Activated CD8-positive, alpha-beta memory T cell treated with anti-CD3 and anti-CD28 coated beads for 1 hour (primary cell): Measurements from ENCODE around the gene SWT1.

ENCODE experiments used
- DNase-seq, 2 donors: peaks; one replicate each; pipeline ENCODE4 v3.0.0-alpha.2; 2020; ENCODE audit warnings: low read depth in 1 of 2; ENCODE audit errors: extremely low read depth in 1 of 2

Gene SWT1, protein sequence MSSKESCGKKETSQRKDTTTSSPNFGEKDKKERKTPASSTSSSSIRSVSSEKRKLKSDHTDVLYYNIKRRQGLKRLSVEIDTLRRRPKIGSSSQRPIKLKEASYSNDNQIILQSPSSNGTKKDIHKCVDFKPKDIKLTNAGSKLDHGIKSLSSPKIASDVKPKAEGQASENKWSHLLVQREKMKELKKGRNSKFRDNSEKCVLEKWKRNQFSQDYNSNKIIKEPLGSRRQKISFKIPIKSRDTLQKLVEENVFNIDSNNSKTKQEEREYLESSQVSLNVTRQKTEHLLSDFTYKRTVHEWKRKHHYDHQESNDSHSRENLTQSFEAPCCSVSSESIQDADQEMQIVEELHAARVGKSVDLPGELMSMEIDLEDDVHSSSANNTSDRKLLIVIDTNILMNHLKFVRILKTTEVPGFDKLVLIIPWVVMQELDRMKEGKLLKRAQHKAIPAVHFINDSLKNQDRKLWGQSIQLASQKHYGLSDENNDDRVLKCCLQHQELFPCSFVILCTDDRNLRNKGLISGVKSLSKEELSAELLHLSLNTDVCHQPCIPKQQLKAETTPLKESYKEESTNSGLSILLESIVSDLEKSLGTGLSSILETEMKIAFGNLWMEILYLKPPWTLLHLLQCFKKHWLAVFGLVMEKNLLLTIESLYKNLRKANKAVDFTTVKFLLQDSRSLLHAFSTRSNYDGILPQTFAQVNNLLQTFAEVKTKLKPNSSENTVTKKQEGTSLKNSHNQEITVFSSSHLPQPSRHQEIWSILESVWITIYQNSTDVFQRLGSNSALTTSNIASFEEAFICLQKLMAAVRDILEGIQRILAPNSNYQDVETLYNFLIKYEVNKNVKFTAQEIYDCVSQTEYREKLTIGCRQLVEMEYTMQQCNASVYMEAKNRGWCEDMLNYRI

DNA sequence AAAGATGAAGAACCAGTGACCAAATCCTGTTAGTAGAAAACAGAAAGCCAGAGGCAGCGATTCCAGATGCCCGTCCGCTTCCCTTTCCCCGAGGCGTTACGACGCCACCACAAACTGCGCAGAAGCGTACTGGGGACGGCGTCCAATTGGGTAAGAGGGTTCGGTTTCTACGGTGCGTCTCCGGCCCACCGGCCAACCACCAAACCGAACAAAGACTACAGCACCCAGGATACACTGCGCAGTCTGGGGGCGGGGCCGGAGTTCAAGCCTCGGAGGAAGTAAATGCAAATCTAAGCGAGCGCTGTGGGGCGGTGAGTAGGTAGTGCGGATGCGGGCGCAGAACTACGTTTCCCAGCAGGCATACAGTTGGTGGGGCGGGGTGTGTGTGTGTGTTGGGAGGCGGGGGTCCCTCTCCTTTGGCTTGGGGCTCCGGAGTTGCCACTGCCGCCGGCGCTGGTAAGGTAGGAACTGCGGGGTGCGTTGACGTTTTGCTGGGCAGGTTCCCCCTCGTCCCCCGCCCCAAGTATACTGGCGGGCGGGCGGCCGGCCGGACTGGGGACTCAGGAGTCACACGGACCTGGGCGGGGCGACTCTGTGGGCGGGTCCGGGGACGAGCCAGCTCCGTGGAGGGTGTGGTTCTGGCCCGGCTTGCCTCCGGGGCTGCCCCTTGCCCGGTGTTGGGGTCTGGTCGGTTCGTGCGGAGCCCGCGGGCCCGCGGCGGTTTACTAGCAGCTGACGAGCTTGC is at the start of gene SWT1, which contains the start of gene TRMT1L:
SWT1 (plus strand) TSS at position 314 of the 745 bp plus-strand sequence. CDS start 3,675 bp downstream, outside the sequence.
TRMT1L (minus strand) TSS at position 100 of the 745 bp plus-strand sequence. CDS start 241 bp downstream, outside the sequence.
- peak; percentile 95 to 96 for DNase-seq

DNA sequence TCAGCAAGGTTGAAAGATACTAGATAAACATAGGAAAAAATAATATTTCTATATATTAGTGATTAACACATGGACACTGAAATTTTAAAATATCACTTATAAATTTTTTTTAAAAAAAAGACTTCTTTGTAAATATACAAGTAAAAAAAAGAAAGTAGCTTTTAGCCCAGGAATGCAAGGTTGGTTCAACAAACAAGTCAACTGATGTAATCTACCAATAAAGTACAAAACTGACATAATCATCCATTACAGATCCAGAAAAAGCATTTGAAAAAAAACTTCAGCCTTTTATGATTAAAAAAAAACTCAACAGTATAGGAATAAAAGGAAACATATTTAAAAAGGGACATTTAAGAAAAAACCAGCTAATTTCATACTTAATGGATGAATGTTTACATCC is 48.6 kb upstream of the SWT1 start:
- no peak for DNase-seq

- DNase-seq, result no peak
Measured at GRCh38 chr1:185110145-185110544, 46.8 kb upstream of the SWT1 start.

- no peak for DNase-seq
Measured at GRCh38 chr1:185111873-185112272, 45.1 kb upstream of the SWT1 start.

- DNase-seq, result no peak
Measured at GRCh38 chr1:185112356-185112755, 44.6 kb upstream of the SWT1 start.

- no peak for DNase-seq
Measured at GRCh38 chr1:185129708-185130107, 27.3 kb upstream of the SWT1 start.

DNA sequence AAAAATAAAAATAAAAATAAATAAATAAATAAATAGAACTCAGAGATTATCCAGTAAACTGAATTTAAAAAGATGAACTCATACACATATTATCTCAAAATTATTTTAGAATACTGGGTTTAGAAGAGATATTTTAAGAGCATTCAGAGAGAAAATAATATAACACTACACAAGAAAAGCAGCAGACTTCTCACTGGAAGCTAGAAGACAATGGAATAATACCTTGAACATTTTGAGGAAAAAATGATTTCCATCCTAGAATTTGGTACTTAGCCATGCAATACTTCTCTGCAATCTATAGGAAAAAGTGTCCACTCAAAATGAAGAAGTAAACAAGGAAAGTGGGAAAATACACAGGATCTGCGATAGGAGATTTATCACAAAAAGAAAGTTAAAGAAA is 24.4 kb upstream of the SWT1 start:
- DNase-seq, result no peak

GRCh38 chr1:185137896-185138545 is 18.9 kb upstream of the SWT1 start:
- DNase-seq, result no peak

GRCh38 chr1:185139246-185139645 is 17.7 kb upstream of the SWT1 start:
- no peak for DNase-seq

DNA sequence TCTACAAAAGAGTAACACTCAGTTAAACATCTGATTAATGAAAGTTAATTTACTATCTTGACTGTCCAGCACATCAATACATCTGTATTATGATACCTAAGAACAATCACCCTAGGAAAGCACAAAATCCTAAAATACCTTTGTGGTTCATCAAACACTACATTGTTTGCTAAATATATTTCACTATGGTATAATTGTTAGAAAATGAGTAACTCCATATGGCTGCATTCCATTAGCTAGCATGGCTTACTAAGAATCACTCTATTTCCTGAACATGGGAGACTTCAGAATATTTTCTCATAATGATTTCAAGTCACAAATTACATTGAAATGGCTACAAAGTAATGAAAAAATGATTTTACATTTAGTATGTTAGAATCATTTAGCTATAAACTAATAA is 12.7 kb upstream of the SWT1 start:
- no peak for DNase-seq

- DNase-seq, result no peak
Measured at GRCh38 chr1:185151215-185151614, 5.8 kb upstream of the SWT1 start.

DNA sequence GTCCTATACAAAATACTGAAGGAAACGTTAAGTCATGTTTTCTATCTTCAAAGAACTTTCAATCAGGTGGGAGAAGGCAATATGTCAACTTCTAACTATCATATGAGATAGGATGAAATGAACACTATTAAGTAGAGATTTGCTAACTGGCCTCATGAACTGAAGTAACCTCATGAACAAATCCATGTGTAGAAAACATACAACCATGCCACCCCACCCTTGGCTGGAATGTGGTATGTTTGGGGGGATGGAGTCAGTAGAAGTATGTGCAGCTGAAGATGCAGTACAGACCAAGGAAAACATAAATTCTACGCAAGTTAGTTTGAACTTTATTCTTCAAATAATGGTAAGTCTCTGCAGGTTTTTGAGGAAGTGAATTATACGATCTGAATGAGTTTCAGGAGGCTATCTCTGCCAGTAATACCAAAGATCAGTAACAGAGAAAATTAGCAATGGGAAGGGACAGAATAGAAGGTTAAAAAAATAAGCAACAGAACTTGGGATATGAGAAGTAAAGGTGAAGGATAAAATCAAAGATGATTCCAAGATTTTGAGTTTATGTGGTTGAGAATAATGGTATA is 4.7 kb upstream of the SWT1 start:
- DNase-seq, result no peak

- no peak for DNase-seq
Measured at GRCh38 chr1:185154912-185155513, 2.0 kb upstream of the SWT1 start.

DNA sequence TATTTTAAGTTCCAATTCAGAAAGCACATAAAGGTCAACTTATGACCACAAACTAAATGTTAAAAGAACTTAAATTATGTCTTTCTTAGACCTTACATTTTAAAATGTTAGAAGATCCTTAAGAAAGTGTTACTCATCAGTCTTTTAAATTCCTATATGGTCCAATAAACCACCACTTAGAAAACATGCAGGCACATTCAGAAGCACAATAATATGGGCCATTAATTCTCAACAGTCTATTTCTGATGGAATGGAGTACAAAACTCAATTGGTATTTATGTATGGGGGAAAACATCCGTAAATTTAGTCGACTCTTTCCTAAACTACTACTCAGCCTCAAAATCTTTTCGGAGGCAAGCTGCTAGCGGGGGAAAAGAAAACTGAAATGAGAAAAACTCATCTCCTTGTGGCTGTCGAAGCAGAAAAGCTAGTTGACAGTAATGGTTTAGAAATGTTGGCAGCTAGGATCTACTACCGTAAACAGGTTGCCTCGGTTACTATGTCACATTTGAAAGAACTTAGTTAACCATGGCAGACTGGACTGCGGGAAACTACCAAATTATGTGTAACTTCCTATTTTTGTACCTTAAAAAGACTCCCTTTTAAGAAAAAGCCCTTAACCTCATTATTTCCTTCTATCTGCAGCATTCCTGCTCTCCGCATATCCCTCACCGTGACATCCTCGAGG is 1.2 kb upstream of the SWT1 start:
- DNase-seq, result no peak

DNA sequence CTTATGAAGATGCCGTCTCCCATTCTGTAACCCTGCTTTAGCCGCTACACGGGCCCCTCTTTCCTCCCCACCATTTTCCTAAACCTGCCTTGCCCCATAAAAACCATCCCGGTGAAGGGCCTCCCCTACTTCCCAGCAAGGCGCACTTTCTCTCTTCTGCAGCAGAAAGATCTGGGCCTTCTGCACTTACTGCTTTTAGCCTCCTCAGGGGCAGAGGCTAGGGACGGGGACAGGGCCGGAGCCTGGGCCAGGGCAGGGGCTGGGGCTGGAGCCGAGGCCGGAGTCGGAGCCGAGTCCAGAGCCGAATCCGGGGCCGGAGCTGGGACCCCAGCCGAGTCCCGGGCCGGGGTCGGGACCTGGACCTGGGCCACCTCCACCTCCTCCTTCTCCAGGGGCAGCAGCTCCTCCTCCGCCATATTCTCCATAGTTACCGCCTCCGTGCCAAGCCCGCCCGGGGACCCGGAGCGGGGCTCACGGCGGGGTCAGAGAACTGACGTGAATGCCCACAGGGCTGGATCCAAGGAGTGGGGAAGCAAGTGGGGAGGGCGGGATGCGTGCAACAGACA is 596 bp upstream of the SWT1 start:
- peak in 1 of 2 donors; percentile 3 for DNase-seq

- DNase-seq, result no peak
Measured at GRCh38 chr1:185157599-185158412, 839 bp downstream of the SWT1 start.

DNA sequence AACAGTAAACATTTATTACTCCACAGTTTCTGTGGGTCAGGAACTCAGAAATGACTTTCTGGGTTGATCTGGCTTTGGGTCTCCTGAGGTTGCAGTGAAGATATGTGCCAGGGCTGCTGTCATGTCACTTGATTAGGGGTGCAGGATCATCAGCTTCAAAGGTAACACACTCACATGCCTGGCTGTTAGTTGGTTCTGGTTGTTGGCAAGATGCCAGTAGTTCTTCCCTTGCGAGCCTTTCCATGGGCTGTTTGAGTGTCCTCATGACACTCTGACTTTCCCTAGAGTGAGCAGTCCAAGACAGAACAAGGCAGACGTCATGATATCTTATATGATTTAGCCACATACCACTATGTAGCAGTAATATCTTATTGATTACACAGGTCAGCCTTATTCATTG is 1.8 kb downstream of the SWT1 start:
- DNase-seq, result no peak

- DNase-seq, result no peak
Measured at GRCh38 chr1:185159966-185160365, 3.0 kb downstream of the SWT1 start.
